Measurements from ENCODE around the gene SLC38A7.

Gene SLC38A7, protein sequence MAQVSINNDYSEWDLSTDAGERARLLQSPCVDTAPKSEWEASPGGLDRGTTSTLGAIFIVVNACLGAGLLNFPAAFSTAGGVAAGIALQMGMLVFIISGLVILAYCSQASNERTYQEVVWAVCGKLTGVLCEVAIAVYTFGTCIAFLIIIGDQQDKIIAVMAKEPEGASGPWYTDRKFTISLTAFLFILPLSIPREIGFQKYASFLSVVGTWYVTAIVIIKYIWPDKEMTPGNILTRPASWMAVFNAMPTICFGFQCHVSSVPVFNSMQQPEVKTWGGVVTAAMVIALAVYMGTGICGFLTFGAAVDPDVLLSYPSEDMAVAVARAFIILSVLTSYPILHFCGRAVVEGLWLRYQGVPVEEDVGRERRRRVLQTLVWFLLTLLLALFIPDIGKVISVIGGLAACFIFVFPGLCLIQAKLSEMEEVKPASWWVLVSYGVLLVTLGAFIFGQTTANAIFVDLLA

DNA sequence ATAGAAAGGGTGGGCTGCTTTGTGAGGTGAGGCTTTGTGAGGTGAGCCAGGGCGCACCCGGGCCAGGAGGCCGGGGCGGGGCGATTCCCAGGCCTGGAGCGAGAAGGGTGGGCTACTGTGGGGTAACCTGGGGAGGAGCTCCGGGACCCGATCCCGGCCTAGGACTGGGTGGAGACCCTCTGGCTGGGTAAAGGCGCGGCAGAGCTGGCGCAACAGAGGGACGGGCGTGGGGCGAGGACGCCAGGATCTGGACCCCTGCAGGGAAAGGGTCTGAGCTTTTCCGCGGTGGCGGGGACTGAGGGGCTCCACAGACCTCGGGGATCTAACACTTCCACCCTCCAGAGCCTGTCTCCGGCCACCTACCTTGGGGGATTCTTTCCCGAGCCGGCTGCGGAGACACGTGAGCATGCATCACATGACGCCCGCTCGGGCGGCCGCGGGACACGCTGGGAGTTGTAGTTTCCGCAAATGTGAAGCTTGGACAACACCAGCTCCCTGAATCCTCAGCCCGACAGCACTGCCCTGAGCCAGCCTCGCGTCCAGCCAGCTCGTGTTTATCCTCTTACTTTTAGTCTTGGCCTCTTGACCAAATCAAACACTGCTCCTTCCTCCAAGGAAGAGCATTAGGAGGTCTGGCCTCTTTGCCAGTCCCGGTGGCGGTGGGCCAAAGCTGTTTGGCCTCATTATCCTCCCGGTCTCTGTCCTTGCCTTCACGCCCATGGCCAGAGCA is at the start of gene SLC38A7:
SLC38A7 (minus strand) TSS at position 417 of the 730 bp plus-strand sequence. CDS start 4,644 bp downstream, outside the sequence.
- Mint-ChIP-seq H3K27me3 (peaks cover under 1% of the 10 kb centered on the region), H3K9me3 (no peaks in the 10 kb centered on the region), H3K4me3 (peak within 1 kb of the TSS; percentile 91), H3K36me3 (peaks cover 3% of the 10 kb centered on the region), H3K4me1 (peaks cover 19% of the 10 kb centered on the region), H3K27ac (peak within 1 kb of the TSS; percentile 67)
- ATAC-seq (ENCODE audit: low read depth) (peak; percentile 98), DNase-seq (ENCODE audit: low spot score in 2 of 2) (peak; percentile 46 to 68)

DNA sequence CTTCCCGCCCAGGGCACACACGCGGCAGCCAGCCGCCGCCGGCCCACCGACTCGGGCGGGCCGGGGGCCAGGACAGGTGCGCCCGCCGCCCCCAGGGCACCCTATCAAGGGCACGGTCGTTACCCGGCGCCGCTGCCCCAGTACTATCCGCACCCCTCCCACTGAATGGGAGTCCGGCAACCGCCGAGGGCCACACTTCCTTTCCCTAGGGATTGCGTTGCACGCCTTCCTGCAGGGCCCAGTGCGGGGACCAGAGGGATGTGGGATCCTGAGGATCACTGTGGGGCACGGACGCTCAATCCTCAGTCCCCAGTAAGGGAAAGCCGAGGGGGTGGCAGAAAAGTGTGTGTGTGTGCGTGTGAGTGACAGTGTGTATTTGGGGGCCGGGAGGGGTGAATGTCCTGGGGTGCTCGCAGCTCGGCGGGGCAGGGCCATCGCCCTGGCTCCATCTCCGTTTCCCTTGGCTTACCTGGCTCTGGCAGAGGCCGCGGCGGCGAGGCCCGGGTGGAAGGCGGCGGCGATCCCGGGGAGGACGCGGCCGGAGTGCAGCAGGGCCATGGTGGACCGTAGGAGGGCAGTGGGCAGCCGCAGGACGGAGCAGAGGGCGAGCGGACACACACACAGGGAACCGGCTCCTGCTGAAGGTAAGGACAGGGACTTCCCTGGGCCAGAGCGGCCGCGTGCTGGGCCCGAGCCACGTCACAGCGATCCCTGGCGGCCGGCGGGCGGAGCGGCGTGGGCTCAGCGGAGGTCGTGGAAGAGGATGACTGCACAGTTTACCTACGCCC is 49.3 kb upstream of the SLC38A7 start, which contains the start of gene GOT2:
GOT2 (minus strand) TSS at position 646 of the 788 bp plus-strand sequence; CDS start at position 558, 88 bp downstream.
- H3K9me3 Mint-ChIP-seq: no peaks in the 10 kb centered on the region
- DNase-seq (ENCODE audit: low spot score in 2 of 2) (peak; percentile 76 to 78), ATAC-seq (ENCODE audit: low read depth) (peak; percentile 97)
- H3K27me3 Mint-ChIP-seq: peaks cover 2% of the 10 kb centered on the region
- H3K27ac Mint-ChIP-seq: peak within 1 kb of the TSS; percentile 91
- peak within 1 kb of the TSS; percentile 99 for H3K4me3 Mint-ChIP-seq
- H3K4me1 Mint-ChIP-seq: peaks cover 18% of the 10 kb centered on the region
- H3K36me3 Mint-ChIP-seq: no peaks in the 10 kb centered on the region

DNA sequence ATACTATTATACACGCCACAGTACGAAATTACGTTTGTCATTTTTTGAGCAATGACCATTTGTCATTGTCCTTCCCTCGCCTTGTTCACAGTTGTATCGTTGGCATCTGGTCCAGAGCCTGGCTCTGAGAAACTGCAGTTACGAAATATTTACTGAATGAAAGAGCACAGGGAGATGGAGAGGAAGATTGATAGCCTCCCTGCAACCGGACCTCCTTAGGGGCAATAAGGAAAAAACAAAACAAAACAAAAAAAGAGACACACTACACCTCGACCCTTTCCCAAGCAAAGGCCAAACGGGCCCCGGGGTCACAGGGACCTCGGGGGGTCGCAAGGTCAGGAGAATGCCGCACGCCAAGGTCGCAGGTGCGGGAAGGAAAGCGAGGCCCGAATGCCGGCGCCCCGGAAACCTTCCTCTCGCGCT is 48.7 kb upstream of the SLC38A7 start:
- Mint-ChIP-seq H3K4me3 (peak overlapping the region; percentile 99), H3K36me3 (no peaks in the 10 kb centered on the region), H3K27me3 (peaks cover 2% of the 10 kb centered on the region), H3K27ac (peak overlapping the region; percentile 91), H3K4me1 (peaks cover 18% of the 10 kb centered on the region), H3K9me3 (no peaks in the 10 kb centered on the region)
- ATAC-seq (ENCODE audit: low read depth) (no peak), DNase-seq (ENCODE audit: low spot score in 2 of 2) (no peak)

DNA sequence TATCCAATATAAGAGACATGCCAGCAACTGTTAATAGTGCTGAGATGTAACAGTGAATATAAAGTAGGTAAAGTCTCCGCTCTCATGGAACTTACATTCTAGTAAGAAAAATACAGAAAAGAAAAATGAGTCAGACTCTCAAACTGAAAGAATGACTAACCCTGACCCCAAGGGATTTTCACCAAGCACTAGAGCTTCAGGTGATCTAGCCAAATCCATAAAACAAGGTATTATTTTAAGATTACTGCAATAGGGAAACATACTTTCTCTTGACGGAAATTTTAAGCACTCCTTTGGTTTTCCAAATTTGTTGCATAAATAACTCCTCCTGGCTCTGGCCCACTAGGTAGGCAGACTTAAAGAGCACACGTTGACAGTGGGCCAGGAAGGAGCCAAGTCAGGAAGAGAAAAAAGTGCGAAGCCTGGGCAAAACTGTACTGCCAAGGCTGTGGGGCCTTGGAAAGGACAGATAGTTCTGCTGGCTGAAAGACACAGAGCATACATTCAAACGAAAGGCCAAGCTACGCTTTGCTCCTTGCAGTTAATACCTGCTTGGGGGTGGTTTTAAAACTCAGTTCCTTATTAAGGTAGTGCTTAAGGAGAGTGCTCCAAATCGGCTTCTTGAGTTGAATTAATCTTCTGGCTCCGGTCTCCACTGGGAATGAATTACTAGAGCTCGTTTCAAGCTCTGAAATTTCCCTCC is 48.1 kb upstream of the SLC38A7 start:
- Mint-ChIP-seq H3K4me3 (peak overlapping the region; percentile 99), H3K4me1 (peaks cover 18% of the 10 kb centered on the region), H3K27ac (peak overlapping the region; percentile 91), H3K27me3 (no peaks in the 10 kb centered on the region), H3K36me3 (no peaks in the 10 kb centered on the region), H3K9me3 (no peaks in the 10 kb centered on the region)
- DNase-seq (ENCODE audit: low spot score in 2 of 2) (no peak), ATAC-seq (ENCODE audit: low read depth) (no peak)

DNA sequence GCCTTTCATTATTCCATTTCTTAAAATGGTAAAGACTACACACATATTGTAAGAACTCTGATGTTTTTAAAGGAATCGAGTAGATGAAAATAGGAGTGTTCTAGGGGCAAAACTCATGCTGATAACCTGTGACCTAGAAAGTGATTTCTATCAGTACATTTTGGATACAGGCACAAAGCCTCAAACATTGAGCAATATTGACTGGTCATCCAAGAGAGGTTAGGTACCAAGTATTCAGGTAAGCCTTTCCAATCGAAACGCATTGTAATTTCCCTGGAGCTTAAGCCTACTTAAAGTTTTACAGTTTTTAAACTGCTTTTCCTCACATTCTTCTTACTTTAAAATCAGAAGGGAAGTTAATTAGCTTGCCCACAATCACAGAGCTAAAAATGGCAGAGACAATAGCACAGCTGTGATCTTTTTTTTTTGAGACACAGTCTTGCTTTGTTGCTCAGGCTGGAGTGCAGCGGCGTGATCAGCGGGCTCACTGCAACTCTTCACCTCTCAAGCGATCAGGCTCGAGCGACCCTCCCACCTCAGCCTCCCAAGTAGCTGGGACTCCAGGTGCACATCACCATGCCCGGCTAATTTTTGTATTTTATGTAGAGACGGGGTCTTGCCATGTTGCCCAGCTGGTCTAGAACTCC is 46.3 kb upstream of the SLC38A7 start:
- no peak overlapping the region for H3K4me3 Mint-ChIP-seq
- no peaks in the 10 kb centered on the region for H3K27me3 Mint-ChIP-seq
- H3K4me1 Mint-ChIP-seq: peaks cover 22% of the 10 kb centered on the region
- DNase-seq (ENCODE audit: low spot score in 2 of 2) (no peak), ATAC-seq (ENCODE audit: low read depth) (no peak)
- H3K36me3 Mint-ChIP-seq: no peaks in the 10 kb centered on the region
- no peaks in the 10 kb centered on the region for H3K9me3 Mint-ChIP-seq
- H3K27ac Mint-ChIP-seq: no peak overlapping the region

DNA sequence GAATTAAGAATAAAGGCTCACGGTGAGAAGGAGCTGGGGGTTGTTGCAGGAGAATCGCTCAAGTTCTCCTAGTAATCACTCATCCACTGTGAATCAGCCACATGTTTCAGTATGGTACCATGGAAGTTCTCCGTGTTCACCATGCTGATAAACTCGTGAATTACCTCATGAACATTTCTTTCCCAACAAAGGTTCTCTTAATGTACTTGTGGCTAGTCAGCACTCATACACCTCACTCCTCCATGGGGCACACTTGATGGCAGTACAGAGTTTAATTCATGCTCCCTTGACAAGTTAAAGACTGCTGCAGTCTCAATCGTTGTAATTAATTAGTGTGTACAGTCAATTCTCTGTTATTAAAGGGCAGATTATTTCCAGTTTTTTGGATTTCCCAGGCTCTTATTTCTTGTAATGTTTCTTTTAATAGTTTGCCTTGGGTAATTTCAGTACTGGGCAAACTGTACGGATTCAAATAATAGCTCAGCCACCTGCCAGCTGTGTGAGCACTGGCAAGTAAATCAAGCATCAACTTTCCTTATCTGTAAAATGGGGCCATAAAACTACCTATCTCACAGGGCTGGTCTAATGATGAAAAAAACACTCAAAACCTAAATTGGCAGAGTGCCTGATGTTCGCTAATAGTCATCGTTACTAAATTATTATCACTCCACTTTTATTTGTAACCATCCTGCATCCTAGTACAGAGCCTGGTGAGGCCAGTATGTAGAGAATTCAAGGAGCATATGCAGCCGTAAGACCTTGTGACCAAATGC is 43.4 kb upstream of the SLC38A7 start:
- no peak for DNase-seq (ENCODE audit: low spot score in 2 of 2)
- Mint-ChIP-seq H3K9me3 (no peaks in the 10 kb centered on the region), H3K4me1 (peaks cover 14% of the 10 kb centered on the region), H3K27me3 (no peaks in the 10 kb centered on the region), H3K36me3 (no peaks in the 10 kb centered on the region), H3K4me3 (no peak overlapping the region), H3K27ac (no peak overlapping the region)
- ATAC-seq (ENCODE audit: low read depth): no peak

DNA sequence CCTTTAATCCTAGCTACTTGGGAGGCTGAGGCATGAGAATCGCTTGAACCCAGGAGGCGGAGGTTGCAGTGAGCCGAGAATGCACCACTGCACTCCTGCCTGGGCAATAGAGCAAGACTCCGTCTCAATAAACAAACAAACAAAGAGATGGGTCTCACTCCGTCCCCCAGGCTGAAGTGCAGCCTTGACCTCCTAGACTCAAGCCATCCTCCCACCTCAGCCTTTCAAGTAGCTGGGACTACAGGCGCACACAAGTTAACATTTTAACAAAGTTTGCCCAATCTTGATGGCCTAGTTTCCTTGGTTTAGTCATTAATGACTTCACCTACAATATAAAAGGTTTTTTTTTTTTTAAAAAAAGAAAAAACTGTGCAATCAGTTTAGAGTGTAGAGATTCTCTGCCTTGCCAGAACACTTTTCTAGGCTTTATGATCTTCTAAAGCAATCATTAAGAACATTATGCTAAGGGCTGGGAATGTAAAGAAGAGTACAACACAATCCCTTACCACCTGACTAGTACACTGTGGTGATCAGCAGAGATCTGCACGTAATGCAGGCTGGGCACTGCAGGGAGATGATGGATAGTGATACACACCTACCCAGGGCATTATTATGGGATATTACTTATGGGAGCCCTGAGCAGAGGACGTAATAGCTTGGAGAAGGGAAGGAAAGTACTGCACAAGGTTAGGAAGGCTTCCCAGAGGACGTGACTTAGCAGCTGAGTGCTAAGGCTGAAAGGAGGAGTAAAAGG is 42.6 kb upstream of the SLC38A7 start:
- ATAC-seq (ENCODE audit: low read depth): no peak
- H3K4me1 Mint-ChIP-seq: peaks cover 7% of the 10 kb centered on the region
- DNase-seq (ENCODE audit: low spot score in 2 of 2): no peak
- H3K9me3 Mint-ChIP-seq: no peaks in the 10 kb centered on the region
- H3K36me3 Mint-ChIP-seq: no peaks in the 10 kb centered on the region
- no peaks in the 10 kb centered on the region for H3K27me3 Mint-ChIP-seq
- H3K4me3 Mint-ChIP-seq: no peak overlapping the region
- no peak overlapping the region for H3K27ac Mint-ChIP-seq

DNA sequence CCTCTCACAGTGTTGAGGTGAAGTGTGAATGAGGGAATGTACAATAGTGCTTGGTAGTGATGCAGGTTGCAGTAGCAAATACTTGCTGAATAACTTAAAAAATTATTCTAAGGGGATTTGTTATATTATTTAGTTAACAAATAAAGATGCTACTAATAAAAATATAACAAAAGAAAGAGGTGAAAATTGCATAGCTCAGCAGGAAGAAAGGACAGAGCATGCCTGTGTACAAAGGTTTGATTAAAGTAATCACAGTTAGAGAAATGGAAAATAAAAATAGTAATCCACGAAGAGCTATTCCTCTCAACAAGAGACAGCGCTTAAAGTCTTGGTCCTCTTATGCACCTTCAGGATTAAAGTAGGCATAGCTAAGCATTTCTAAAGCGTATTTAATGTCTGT is 38.5 kb upstream of the SLC38A7 start:
- Mint-ChIP-seq H3K4me3 (no peak overlapping the region), H3K27ac (no peak overlapping the region), H3K4me1 (peaks cover 3% of the 10 kb centered on the region), H3K27me3 (no peaks in the 10 kb centered on the region), H3K36me3 (peaks cover 7% of the 10 kb centered on the region), H3K9me3 (no peaks in the 10 kb centered on the region)
- ATAC-seq (ENCODE audit: low read depth) (no peak), DNase-seq (ENCODE audit: low spot score in 2 of 2) (no peak)

DNA sequence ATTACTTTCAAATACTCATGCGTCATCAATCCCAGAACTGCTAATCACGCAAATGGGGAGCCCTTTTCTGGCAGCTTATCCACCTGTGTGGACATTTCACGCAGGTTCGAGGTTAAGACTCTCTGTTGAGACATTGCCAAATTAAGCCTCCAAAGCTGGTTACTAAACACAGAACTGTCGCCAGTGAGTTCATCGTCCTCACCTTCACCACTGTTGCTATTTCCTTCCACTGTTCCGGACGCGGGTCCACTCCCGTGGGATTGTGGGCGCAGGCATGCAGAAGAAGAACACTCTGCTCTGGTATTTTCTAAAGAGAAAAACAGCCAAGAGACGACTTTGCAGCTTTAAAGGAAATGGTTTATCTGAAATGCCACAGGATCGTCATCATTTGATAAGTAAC is 33.4 kb upstream of the SLC38A7 start:
- no peaks in the 10 kb centered on the region for H3K27me3 Mint-ChIP-seq
- H3K27ac Mint-ChIP-seq: no peak overlapping the region
- no peak overlapping the region for H3K4me3 Mint-ChIP-seq
- DNase-seq (ENCODE audit: low spot score in 2 of 2) (no peak), ATAC-seq (ENCODE audit: low read depth) (no peak)
- no peaks in the 10 kb centered on the region for H3K9me3 Mint-ChIP-seq
- H3K4me1 Mint-ChIP-seq: no peaks in the 10 kb centered on the region
- peaks cover 27% of the 10 kb centered on the region for H3K36me3 Mint-ChIP-seq

DNA sequence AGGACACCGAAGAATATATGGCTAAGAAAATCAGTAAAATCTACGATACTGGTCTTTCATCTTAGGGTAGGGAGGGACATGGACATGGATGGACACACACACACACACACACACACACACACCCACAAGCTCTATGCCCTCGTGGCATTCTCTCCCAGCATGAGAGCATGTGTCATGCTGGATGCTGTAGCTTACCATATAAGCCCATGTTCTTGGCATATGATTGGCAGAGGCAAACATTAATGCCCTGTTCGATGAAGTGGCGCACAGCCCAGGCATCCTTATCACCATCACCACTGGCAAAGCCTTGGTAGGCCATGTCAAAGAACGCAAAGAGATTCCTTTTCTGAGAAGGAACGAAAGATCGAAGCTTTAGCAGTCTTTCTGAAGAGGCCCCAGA is 31.9 kb upstream of the SLC38A7 start:
- H3K27ac Mint-ChIP-seq: no peak overlapping the region
- DNase-seq (ENCODE audit: low spot score in 2 of 2): no peak
- no peak overlapping the region for H3K4me3 Mint-ChIP-seq
- peaks cover 35% of the 10 kb centered on the region for H3K36me3 Mint-ChIP-seq
- ATAC-seq (ENCODE audit: low read depth): no peak
- H3K27me3 Mint-ChIP-seq: no peaks in the 10 kb centered on the region
- H3K9me3 Mint-ChIP-seq: no peaks in the 10 kb centered on the region
- H3K4me1 Mint-ChIP-seq: no peaks in the 10 kb centered on the region

DNA sequence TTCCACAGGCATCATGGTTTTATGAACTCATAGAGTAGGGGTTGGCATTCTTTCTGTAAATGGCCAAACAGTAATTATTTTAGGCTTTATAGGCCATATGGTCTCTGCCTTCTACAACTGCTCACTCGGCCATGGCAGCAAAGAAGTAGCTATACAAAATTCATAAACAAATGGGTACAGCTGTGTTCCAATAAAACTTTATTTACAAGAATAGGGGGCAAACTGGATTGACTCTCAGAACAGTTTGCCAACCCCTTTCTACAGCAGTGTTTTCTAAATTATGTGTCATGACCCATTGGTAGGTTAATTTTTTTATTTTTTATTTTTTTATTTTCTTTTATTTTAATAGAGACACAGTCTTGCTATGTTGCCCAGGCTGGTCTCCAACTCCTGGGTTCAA is 29.2 kb upstream of the SLC38A7 start:
- no peak overlapping the region for H3K27ac Mint-ChIP-seq
- H3K9me3 Mint-ChIP-seq: no peaks in the 10 kb centered on the region
- ATAC-seq (ENCODE audit: low read depth) (no peak), DNase-seq (ENCODE audit: low spot score in 2 of 2) (no peak)
- H3K4me1 Mint-ChIP-seq: peaks cover 3% of the 10 kb centered on the region
- no peaks in the 10 kb centered on the region for H3K27me3 Mint-ChIP-seq
- H3K36me3 Mint-ChIP-seq: peaks cover 39% of the 10 kb centered on the region
- H3K4me3 Mint-ChIP-seq: no peak overlapping the region

DNA sequence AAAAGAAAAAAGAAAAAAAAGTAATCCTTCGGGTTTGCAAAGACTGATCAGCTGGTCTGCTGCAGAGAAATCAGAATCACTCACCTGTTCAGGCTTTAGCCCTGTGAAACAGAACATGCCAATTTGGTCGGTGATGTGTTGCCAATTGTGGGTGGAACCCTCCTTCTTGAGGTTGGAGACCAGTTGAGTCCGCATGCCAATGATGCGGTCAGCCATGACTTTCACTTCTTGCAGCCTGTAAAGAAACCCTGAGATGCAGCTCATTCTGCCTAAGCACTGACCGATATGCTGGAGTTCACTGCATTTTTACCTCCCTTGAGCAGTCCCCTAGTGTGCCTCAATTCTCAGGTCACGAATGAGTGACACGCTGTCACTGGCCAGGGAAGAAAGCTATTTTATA is 24.8 kb upstream of the SLC38A7 start:
- Mint-ChIP-seq H3K27me3 (no peaks in the 10 kb centered on the region), H3K4me1 (peaks cover 3% of the 10 kb centered on the region), H3K36me3 (peaks cover 27% of the 10 kb centered on the region), H3K4me3 (no peak overlapping the region), H3K27ac (no peak overlapping the region), H3K9me3 (no peaks in the 10 kb centered on the region)
- ATAC-seq (ENCODE audit: low read depth): peak; percentile 60
- DNase-seq (ENCODE audit: low spot score in 2 of 2): no peak
